ENCODE measurements around the gene PPEF1.

PPEF1 gene

GRCh38 chrX:18875256-18875878, 167.9 kb downstream of the PPEF1 start:
- no peak for DNase-seq (ENCODE audit: low read depth in 1 of 2, low spot score in 1 of 2)

GRCh38 chrX:18877469-18877868, 170.0 kb downstream of the PPEF1 start:
- DNase-seq (ENCODE audit: low read depth in 1 of 2, low spot score in 1 of 2), result no peak

Measured in activated T-helper 1 cell treated with anti-CD3 and anti-CD28 coated beads, Interleukin-2, amount 50 U/mL, for 16 hours (primary cell).